Tibial artery (tissue), 4 donors: ENCODE measurements around the gene NUCB1.
"Not testable (repeated sequence)": the region's sequence is repeated elsewhere in the genome, so short reads cannot be mapped to it uniquely, and the experiment has no call there.

Source experiments
- DNase-seq, 2 donors: peaks; one replicate each; pipeline ENCODE4 v3.0.0-alpha.2; 2019
- H3K27ac ChIP-seq, 2 donors: fragments of 200-600 bp; sonication (generic) in 1 of 2; 1 replicate in 1 of 2; 2 replicates in 1 of 2; pipeline ENCODE4 v1.5.1; 2018 to 2019; ENCODE audit warnings: mild to moderate bottlenecking in 1 of 2
- H3K27me3 ChIP-seq, 2 donors: fragments of 200-600 bp; sonication (generic) in 1 of 2; one replicate each; pipeline versions ENCODE4 v1.5.1 to v1.6.0; 2016 to 2019
- H3K36me3 ChIP-seq, 3 donors: fragments of 200-600 bp; sonication (generic) in 2 of 3; one replicate each; pipeline ENCODE4 v1.5.1; 2016 to 2019; ENCODE audit warnings: mild to moderate bottlenecking in 2 of 3
- H3K4me1 ChIP-seq, 4 donors: fragments of 200-600 bp; sonication (generic) in 2 of 4; 1 replicate in 3 of 4; 2 replicates in 1 of 4; pipeline ENCODE4 v1.5.1; 2016 to 2019
- H3K4me3 ChIP-seq, 2 donors: fragments of 200-600 bp; sonication (generic) in 1 of 2; 1 replicate in 1 of 2; 2 replicates in 1 of 2; pipeline ENCODE4 v1.5.1; 2018 to 2019; ENCODE audit warnings: mild to moderate bottlenecking in 2 of 2
- H3K9me3 ChIP-seq, 3 donors: fragments of 200-600 bp; sonication (generic) in 1 of 3; one replicate each; pipeline ENCODE4 v1.5.1; 2016 to 2019
- CTCF ChIP-seq, 2 experiments: fragments of 200-600 bp in 1 of 2; fragments of 450-650 bp in 1 of 2; IDR thresholded peaks; one replicate each; pipeline ENCODE4 v1.5.1; 2017 to 2019; ENCODE audit warnings: antibody characterized with exemption in 2 of 2, mild to moderate bottlenecking in 1 of 2, moderate library complexity in 1 of 2
- intact Hi-C: fragments of 100-400 bp; cut with DNase I; formaldehyde crosslinking; loops from one replicate; pipeline ENCODE4 v1.15.0; 2023; ENCODE audit warnings: low total_unique reads

NUCB1 gene

DNA sequence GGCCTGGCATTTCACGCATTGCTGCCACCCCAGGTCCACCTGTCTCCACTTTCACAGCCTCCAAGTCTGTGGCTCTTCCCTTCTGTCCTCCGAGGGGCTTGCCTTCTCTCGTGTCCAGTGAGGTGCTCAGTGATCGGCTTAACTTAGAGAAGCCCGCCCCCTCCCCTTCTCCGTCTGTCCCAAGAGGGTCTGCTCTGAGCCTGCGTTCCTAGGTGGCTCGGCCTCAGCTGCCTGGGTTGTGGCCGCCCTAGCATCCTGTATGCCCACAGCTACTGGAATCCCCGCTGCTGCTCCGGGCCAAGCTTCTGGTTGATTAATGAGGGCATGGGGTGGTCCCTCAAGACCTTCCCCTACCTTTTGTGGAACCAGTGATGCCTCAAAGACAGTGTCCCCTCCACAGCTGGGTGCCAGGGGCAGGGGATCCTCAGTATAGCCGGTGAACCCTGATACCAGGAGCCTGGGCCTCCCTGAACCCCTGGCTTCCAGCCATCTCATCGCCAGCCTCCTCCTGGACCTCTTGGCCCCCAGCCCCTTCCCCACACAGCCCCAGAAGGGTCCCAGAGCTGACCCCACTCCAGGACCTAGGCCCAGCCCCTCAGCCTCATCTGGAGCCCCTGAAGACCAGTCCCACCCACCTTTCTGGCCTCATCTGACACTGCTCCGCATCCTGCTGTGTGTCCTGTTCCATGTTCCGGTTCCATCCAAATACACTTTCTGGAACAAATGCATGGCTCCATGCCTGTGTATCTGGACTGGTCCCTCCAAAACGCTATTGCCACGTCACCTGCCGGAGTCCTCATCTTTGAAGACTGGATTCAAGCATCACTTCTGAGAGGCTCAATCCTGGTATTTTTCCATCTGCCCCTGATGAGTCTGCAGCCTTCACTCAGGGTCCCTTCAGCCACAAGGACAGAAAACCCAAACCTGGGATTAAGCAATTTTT, 22.7 kb downstream of the NUCB1 start:
- H3K4me1 ChIP-seq, result peaks cover 0 to 11% (median 3%) of the 10 kb centered on the region in 4 donors
- no peaks in the 10 kb centered on the region for H3K9me3 ChIP-seq
- H3K4me3 ChIP-seq, result no peak overlapping the region
- no peak for TF ChIP-seq CTCF (IDR thresholded peaks at IDR 0.05)
- H3K27me3 ChIP-seq, result no peaks in the 10 kb centered on the region
- no peak overlapping the region for H3K27ac ChIP-seq
- peaks cover 29 to 62% (median 50%) of the 10 kb centered on the region in 3 donors for H3K36me3 ChIP-seq
- intact Hi-C loops, result no loop called here
- DNase-seq, result no peak

DNA sequence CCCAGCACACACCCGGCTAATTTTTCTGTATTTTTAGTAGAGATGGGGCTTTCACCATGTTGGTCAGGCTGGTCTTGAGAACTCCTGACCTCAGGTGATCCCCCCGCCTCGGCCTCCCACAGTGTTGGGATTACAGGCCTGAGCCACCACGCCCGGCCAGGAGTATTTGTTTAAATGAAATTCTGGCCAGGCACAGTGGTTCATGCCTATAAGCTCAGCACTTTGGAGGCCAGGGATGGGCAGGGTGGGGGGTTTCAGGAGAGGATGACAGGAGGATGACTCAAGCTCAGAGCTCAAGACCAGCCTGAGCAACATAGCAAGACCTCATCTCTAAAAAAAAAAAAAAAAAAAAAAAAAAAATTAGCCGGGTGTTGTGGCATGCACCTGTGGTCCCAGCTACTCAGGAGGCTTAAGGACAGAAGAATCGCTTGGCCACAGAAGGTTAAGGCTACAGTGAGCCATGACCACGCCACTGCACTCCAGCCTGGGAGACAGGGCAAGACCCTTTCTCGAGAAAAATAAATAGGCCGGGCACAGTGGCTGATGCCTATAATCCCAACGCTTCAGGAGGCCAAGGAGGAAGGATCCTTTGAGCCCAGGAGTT, 25.2 kb downstream of the NUCB1 start:
- Histone ChIP-seq H3K4me1 (peaks cover 0 to 11% (median 3%) of the 10 kb centered on the region in 4 donors), H3K9me3 (no peaks in the 10 kb centered on the region), H3K4me3 (no peak overlapping the region), H3K27ac (peak overlapping the region in 1 of 2 donors; percentile 11), H3K36me3 (peaks cover 14 to 37% (median 31%) of the 10 kb centered on the region in 3 donors), H3K27me3 (no peaks in the 10 kb centered on the region)
- TF ChIP-seq CTCF (IDR thresholded peaks at IDR 0.05), result no peak
- intact Hi-C loops, result no loop called here
- no peak for DNase-seq

DNA sequence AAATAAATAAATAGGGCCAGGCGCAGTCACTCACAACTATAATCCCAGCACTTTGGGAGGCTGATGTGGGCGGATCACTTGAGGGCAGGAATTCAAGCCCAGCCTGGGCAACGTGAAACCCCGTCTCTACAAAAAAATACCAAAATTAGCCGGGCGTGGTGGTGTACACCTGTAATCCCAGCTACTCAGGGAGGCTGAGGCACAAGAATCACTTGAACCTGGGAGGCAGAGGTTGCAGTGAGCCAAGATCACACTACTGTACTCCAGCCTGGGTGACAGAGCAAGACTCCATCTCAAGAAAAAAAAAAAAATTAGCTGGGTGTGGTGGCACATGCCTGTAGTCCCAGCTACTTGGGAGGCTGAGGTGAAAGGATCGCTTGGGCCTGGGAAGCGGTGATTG, 25.8 kb downstream of the NUCB1 start:
- peak overlapping the region; percentile 9 to 11 for H3K27ac ChIP-seq
- H3K27me3 ChIP-seq, H3K4me3 ChIP-seq, H3K9me3 ChIP-seq, DNase-seq, intact Hi-C loops: not testable (repeated sequence)
- H3K36me3 ChIP-seq, result peaks cover 9 to 31% (median 28%) of the 10 kb centered on the region in 3 donors
- peaks cover 0 to 11% (median 3%) of the 10 kb centered on the region in 4 donors for H3K4me1 ChIP-seq

GRCh38 chr19:48926909-48927308, 26.8 kb downstream of the NUCB1 start:
- TF ChIP-seq CTCF (IDR thresholded peaks at IDR 0.05), result no peak
- no peak overlapping the region for H3K4me3 ChIP-seq
- H3K4me1 ChIP-seq, result peaks cover 0 to 11% (median 3%) of the 10 kb centered on the region in 4 donors
- H3K36me3 ChIP-seq, result peaks cover 0 to 21% (median 18%) of the 10 kb centered on the region in 3 donors
- no peaks in the 10 kb centered on the region for H3K9me3 ChIP-seq
- peak; percentile 82 to 85 for DNase-seq
- H3K27me3 ChIP-seq, result peaks cover 0 to 5% of the 10 kb centered on the region in 2 donors
- intact Hi-C loops, result no loop called here
- H3K27ac ChIP-seq, result peak overlapping the region; percentile 9 to 35

DNA sequence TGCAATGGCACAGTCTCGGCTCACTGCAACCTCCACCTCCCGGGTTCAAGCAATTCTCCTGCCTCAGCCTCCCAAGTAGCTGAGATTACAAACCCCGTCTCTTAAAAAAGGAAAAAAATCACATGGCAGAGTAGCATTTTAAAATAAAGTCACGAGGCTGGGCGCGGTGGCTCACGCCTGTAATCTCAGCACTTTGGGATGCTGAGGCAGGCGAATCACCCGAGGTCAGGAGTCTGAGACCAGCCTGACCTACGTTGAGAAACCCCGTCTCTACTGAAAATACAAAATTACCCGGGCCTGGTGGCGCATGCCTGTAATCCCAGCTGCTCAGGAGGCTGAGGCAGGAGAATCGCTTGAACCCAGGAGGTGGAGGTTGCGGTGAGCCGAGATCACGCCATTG, 27.6 kb downstream of the NUCB1 start:
- H3K4me3 ChIP-seq, result not testable (repeated sequence)

DNA sequence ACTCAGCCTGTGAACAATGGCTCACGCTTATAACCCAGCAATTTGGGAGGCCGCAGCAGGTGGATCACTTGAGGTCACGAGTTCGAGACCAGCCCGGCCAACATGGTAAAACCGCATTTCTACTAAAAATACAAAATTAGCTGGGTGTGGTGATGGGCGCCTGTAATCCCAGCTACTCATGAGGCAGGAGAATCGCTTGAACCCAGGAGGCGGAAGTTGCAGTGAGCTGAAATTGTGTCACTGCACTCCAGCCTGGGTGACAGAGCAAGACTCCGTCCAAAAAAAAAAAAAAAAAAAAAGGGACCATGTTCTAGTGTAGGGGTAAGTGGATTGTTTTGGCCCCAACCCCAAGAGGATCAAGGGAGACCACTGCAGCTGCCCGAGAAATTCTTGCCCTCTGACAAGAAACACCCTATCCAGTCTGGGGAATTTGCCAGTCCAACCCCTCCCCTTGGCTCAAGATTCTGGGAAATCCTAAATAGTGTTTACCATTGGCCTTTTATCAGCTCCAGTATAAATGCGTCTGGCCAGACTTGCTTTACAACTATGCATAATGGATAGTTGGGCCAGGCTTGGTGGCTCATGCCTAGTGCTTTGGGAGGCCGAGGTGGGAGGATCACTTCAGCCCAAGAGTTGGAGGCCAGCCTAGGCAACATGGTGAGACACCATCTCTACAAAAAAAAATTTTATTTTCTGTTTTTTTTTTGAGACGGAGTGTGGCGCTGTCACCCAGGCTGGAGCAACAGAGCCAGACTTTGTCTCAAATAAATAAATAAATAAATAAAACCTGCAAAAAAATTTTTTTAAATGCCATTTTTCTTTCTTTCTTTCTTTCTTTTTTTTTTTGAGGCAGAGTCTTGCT, 28.3 kb downstream of the NUCB1 start:
- Histone ChIP-seq H3K36me3 (peaks cover 0 to 6% (median 3%) of the 10 kb centered on the region in 3 donors), H3K27ac (no peak overlapping the region), H3K9me3 (no peaks in the 10 kb centered on the region), H3K27me3 (peaks cover 0 to 8% of the 10 kb centered on the region in 2 donors), H3K4me3 (no peak overlapping the region), H3K4me1 (peaks cover 0 to 12% (median 7%) of the 10 kb centered on the region in 4 donors)
- no peak for DNase-seq
- TF ChIP-seq CTCF (IDR thresholded peaks at IDR 0.05), result no peak
- intact Hi-C loops, result no loop called here

More for the DNA sequence above, 27.6 kb downstream of the NUCB1 start:
- DNase-seq, intact Hi-C loops, H3K9me3 ChIP-seq, H3K27me3 ChIP-seq, H3K27ac ChIP-seq: not testable (repeated sequence)
- peaks cover 0 to 13% (median 10%) of the 10 kb centered on the region in 3 donors for H3K36me3 ChIP-seq
- H3K4me1 ChIP-seq, result peaks cover 0 to 11% (median 3%) of the 10 kb centered on the region in 4 donors
